Mesodermal cell (in vitro differentiated cells): Measurements from ENCODE around the gene OXNAD1.

Experiments
- H3K27ac ChIP-seq: 2 replicates; pipeline ENCODE4 v1.7.0; 2013; ENCODE audit warnings: mild to moderate bottlenecking, low read depth, low read length, moderate library complexity; ENCODE audit not compliant: severe bottlenecking
- H3K36me3 ChIP-seq: 2 replicates; pipeline ENCODE4 v1.7.1; 2013; ENCODE audit warnings: mild to moderate bottlenecking, low read length, moderate library complexity; ENCODE audit not compliant: control insufficient read depth, insufficient read depth
- H3K4me1 ChIP-seq: one replicate; pipeline ENCODE4 v1.7.1; 2013; ENCODE audit warnings: mild to moderate bottlenecking, low read length; ENCODE audit not compliant: insufficient read depth, control insufficient read depth, poor library complexity, severe bottlenecking
- H3K4me3 ChIP-seq: 2 replicates; pipeline ENCODE4 v1.7.0; 2013; ENCODE audit warnings: low read length, control low read depth, mild to moderate bottlenecking; ENCODE audit not compliant: insufficient read depth, poor library complexity, severe bottlenecking; ENCODE audit errors: extremely low read depth
- H3K9me3 ChIP-seq: 2 replicates; pipeline ENCODE4 v1.7.1; 2013; ENCODE audit warnings: mild to moderate bottlenecking, low read length, moderate library complexity; ENCODE audit not compliant: control insufficient read depth
- WGBS, 2 experiments: methylation state at CpG; one replicate each; pipeline ENCODE4 v1.1.5; 2013; ENCODE audit warnings: missing lambda C conversion rate in 2 of 2; ENCODE audit not compliant: insufficient coverage in 2 of 2; 5-methylcytosine and 5-hydroxymethylcytosine counted together

Gene OXNAD1

DNA sequence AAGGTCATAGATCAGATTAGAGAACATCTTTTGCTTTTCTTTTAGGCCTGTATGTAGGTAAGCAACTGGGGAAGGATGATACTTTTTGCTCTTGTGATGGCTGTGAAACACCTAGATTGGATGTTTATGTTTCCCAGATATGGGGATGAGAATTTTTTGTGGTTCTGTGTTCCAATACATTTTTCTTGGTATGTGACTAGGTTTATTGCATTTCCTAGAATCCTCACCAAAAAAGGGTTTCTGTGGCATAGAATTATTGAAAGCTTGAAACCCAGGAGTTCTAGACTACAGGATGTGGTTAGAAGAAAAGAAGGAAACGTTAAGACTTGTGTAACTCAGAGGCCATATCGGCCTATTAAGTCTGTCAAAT is 25.8 kb downstream of the OXNAD1 start:
- Histone ChIP-seq H3K4me1 (no peaks in the 10 kb centered on the region), H3K9me3 (peaks cover 5% of the 10 kb centered on the region), H3K27ac (no peak overlapping the region), H3K36me3 (peaks cover 45% of the 10 kb centered on the region), H3K4me3 (no peak overlapping the region)
- WGBS, 2 experiments = 80 to 100% methylated on average over 1 of the region's 2 CpGs

DNA sequence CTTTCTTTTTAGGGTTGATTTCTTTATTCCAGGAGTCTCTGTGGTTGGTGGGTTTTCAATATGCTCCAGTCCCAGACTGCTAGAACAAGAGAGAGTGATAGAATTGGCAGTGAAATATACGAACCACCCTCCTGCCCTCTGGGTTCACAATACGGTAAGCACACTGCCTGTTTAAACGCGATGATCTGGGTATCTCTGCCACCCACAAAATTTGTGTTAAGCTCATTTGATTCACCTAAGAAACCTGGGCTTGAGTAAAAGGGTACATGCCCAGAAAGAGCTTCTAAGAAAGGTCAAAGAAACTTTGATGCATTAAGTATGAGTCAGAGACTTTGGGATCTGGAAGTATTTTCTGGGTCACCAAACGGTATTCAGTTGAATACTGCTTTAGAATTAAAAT is 29.8 kb downstream of the OXNAD1 start:
- H3K9me3 ChIP-seq = peaks cover 5% of the 10 kb centered on the region
- 90% methylated on average over 4 of the region's 5 CpGs; no CpG with 5 or more reads in 1 of the 2 experiments for WGBS, 2 experiments
- H3K36me3 ChIP-seq = peaks cover 46% of the 10 kb centered on the region
- no peak overlapping the region for H3K4me3 ChIP-seq
- no peaks in the 10 kb centered on the region for H3K4me1 ChIP-seq
- H3K27ac ChIP-seq = no peak overlapping the region

DNA sequence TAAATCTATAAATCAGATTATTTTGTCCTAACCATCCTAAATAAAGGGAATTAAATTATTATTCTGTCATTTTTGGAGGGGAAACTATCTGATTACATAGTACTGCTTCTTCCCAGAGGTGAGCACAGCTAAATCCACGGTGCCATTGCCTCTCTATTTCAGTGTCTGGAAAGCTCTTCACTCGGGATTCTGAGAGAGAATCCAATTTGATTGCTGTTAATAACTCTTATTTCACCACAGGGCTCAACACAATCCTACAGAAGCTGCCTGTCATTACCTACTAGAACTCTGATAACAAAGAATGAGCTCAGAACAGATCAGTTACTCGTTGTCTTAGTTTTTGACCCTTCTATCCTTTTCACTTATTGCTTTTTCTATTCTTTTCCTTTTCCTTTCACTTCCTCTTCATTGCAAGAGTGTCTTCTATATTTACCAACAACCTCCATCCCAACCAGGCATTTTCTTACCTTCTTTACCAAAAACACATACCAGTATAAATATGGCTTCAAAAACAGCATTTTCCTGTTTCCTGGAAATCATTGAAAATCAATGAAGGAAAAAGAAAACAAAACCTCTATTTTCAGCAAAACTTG is 30.4 kb downstream of the OXNAD1 start:
- H3K4me1 ChIP-seq = no peaks in the 10 kb centered on the region
- no peak overlapping the region for H3K4me3 ChIP-seq
- 80 to 90% methylated on average over 2 of the region's 3 CpGs for WGBS, 2 experiments
- peaks cover 5% of the 10 kb centered on the region for H3K9me3 ChIP-seq
- H3K36me3 ChIP-seq = peaks cover 47% of the 10 kb centered on the region
- no peak overlapping the region for H3K27ac ChIP-seq

DNA sequence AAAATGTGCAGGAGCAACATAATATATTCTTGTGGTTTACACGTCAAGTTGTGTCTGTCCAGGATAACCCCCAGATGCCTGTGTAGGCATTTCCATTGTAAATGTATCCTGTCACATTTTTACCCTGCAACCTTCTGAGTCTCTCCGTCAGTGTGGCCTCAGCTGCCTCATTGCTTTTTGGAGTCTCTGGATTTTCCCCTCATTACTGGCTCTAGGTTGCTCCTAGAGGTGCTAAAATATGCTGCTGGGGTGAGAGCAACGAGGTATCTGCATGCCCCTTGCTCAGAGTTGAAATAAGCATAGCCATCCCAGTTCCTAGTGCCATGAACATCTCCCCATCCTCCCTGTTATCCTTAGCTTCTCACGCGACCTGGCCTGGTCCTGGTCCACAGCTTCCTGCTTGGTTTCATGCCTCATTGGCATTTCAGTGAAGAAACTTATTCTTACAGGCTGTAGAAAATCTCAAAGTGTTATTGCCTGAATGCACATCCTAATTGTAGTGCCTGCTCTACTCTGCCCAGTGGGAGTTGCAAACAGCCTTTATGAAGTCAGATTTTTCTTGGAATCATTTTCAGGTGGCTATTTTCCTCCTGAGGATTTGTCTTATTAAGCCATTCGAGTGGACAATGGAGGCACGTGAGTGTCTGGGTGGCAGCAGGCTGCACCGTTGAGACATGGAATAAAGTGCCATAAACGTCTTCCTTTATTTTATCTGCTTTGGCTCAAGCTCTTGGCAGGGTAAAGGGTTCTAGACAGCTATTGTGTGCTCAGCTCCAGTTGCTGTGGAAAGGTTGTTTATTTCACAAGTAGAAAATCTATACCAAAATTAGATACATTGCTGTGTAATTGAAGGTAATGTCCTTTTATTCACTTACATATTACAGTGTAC is 33.2 kb downstream of the OXNAD1 start:
- H3K27ac ChIP-seq = no peak overlapping the region
- H3K36me3 ChIP-seq = peaks cover 67% of the 10 kb centered on the region
- WGBS, 2 experiments = 89 to 90% methylated on average over 7 to 8 of the region's 9 CpGs
- no peak overlapping the region for H3K4me3 ChIP-seq
- peaks cover 4% of the 10 kb centered on the region for H3K9me3 ChIP-seq
- no peaks in the 10 kb centered on the region for H3K4me1 ChIP-seq

DNA sequence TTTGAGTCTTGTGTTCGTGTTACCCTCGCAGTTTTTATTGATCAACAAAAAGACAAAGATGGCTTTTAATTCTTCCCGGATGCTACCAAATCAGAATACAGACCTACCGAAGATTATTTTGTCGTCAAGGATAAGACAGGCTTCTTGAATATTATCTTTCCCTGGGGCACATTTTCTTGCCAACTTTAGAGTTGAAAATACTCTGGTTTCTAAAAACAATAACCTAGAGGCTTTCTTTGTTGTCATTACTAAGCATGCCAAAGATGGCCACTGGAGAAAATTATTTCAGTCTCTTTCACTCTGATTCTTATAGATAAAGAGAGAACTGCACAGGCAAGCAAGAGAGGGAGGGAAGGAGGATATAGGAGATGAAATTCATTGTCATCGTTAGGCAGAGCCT is 33.9 kb downstream of the OXNAD1 start:
- H3K36me3 ChIP-seq = peaks cover 61% of the 10 kb centered on the region
- no peaks in the 10 kb centered on the region for H3K9me3 ChIP-seq
- H3K4me1 ChIP-seq = no peaks in the 10 kb centered on the region
- no peak overlapping the region for H3K4me3 ChIP-seq
- H3K27ac ChIP-seq = no peak overlapping the region
- 95 to 96% methylated on average over 3 to 5 of the region's 6 CpGs for WGBS, 2 experiments

DNA sequence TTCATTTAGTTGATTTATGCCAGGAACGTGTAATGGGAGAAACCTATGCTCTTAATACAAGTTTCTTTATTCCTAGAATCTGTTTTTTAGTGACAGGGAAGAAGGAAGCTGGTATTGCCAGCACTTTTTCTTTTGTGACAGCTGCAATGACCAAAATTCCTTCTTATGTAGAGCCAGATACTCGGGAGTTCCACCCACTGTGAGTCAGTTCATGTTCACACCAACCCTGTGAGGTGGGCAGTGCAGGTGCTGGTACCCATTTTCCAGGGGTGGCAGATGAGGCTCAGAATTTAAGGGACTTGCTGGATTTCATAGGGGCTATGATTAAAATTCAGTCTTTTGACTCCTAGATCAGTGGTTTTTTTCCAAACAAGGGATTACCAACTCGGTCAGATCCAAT is 34.7 kb downstream of the OXNAD1 start:
- Histone ChIP-seq H3K36me3 (peaks cover 68% of the 10 kb centered on the region), H3K27ac (no peak overlapping the region)
- WGBS, 2 experiments = 100% methylated on average over 1 of the region's 3 CpGs; no CpG with 5 or more reads in 1 of the 2 experiments

DNA sequence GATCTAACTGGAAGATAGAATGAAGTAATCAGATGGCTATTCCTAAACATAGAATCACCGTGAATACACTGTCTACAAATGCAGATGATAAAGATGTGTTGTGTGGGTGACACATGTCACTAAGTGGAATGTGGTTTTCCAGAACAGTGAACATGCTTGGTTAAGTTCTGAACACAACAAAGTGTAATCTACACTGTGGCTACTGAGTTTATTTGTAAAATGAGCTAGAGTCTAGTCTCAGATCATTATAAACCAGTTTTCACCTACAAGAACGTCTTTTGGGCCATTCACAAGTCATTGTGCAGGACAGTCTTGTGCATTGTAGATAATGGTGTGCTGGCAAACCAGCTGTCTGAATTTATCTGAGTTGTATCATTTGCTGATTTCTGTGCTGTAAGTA is 35.3 kb downstream of the OXNAD1 start:
- H3K27ac ChIP-seq = no peak overlapping the region
- H3K4me1 ChIP-seq = no peaks in the 10 kb centered on the region
- no peaks in the 10 kb centered on the region for H3K9me3 ChIP-seq
- WGBS, 2 experiments = 86 to 92% methylated on average over 1 to 2 of the region's 2 CpGs
- H3K36me3 ChIP-seq = peaks cover 68% of the 10 kb centered on the region
- no peak overlapping the region for H3K4me3 ChIP-seq

More for the DNA sequence above, 34.7 kb downstream of the OXNAD1 start:
- Histone ChIP-seq H3K9me3 (no peaks in the 10 kb centered on the region), H3K4me1 (no peaks in the 10 kb centered on the region), H3K4me3 (no peak overlapping the region)

DNA sequence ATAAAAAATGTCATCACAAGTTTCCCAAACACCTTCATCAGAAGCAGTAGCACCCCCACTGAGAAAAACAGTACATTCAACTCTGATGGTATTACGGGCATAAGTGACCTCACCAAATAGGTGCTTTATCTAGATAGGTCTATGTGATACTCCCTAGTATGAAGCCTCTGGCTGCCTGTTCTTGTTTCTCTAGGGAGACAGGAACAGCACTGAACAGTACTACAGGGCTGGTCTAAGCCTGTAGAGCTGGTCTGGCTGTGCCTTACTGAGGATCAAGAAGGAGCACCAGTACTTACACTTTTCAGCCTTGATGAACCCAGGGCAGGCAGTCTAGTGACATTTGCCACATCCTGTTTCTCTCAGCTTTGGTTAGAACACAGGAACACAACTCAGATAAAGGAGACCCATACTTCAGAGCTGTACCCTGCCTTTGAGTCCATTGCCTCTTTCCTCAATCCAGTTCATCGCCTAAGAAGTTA is 35.9 kb downstream of the OXNAD1 start:
- Histone ChIP-seq H3K4me3 (no peak overlapping the region), H3K27ac (no peak overlapping the region), H3K36me3 (peaks cover 63% of the 10 kb centered on the region)

DNA sequence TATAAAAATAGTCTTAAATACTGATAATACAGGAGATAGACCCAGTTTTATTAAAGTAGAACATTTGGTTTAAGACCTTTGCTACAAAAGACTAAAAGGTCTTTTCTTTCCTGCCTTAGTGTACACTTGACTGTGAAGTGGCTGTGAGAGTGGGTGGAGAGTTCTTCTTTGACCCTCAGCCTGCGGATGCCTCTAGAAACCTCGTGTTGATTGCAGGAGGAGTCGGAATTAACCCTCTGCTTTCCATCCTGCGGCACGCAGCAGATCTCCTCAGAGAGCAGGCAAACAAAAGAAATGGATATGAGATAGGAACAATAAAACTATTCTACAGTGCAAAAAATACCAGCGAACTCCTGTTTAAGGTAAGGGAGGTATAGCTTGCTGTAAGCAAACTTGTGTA is 36.5 kb downstream of the OXNAD1 start:
- WGBS, 2 experiments = 33% methylated on average over 2 of the region's 6 CpGs; no CpG with 5 or more reads in 1 of the 2 experiments
- Histone ChIP-seq H3K36me3 (peaks cover 60% of the 10 kb centered on the region), H3K4me1 (no peaks in the 10 kb centered on the region), H3K9me3 (no peaks in the 10 kb centered on the region), H3K4me3 (no peak overlapping the region), H3K27ac (no peak overlapping the region)

More for the DNA sequence above, 35.9 kb downstream of the OXNAD1 start:
- Histone ChIP-seq H3K9me3 (no peaks in the 10 kb centered on the region), H3K4me1 (no peaks in the 10 kb centered on the region)
- WGBS, 2 experiments = no CpG with 5 or more reads among the region's 2 CpGs

DNA sequence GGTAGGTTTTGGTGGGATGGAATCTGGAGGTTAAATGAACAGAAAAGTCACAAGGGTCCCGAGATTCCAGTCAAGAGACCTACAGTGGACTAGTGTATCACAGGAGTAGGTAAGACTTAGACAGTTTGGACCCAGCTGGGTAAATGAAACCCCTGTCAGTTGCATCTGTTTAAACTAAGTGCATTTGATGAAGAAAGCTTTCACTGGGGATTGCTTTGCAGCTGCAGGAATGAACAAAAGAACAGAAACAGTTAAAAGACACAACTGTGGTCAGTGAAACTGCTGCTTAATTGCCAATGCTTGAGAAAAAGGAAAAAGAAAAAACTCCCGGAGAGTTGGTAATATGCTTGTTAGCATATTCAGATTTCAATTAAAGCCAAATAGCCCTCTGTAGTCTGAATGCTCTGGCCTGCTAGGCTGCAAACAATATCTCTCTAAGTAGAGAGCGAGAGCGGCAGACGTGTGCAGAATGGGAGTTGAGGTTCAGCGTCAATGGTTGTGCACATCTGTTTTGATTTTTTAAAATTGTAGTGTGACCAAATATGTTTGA is 37.1 kb downstream of the OXNAD1 start:
- no peaks in the 10 kb centered on the region for H3K9me3 ChIP-seq
- no peaks in the 10 kb centered on the region for H3K4me1 ChIP-seq
- 79 to 80% methylated on average over 4 to 5 of the region's 6 CpGs for WGBS, 2 experiments
- H3K36me3 ChIP-seq = peaks cover 60% of the 10 kb centered on the region
- H3K4me3 ChIP-seq = no peak overlapping the region
- H3K27ac ChIP-seq = no peak overlapping the region
